Upper lobe of right lung (tissue), 1 donor: ENCODE results near the gene HDAC9. TPM values are rescaled to one million over a fixed set of nuclear protein-coding genes. Genes with fewer than 3 reads are reported as not detected.
"Not testable (repeated sequence)": the region's sequence is repeated elsewhere in the genome, so short reads cannot be mapped to it uniquely, and the experiment has no call there.

Source experiments
- ATAC-seq: fragments of 200-7000 bp; cut with Tn5 transposase; one replicate; pipeline ENCODE4 v1.9.1; 2020; ENCODE audit warnings: mild to moderate bottlenecking, moderate library complexity
- DNase-seq: peaks from one replicate; pipeline ENCODE4 v3.0.0-alpha.2; 2020
- H3K27ac ChIP-seq: fragments of 200-600 bp; one replicate; pipeline ENCODE4 v1.8.0; 2022
- H3K27me3 ChIP-seq: fragments of 200-600 bp; one replicate; pipeline ENCODE4 v1.8.0; 2022; ENCODE audit warnings: mild to moderate bottlenecking
- H3K36me3 ChIP-seq: fragments of 200-600 bp; one replicate; pipeline ENCODE4 v1.8.0; 2022
- H3K4me1 ChIP-seq: fragments of 200-600 bp; one replicate; pipeline ENCODE4 v1.8.0; 2022
- H3K4me3 ChIP-seq: fragments of 200-600 bp; one replicate; pipeline ENCODE4 v1.8.0; 2022; ENCODE audit warnings: mild to moderate bottlenecking
- H3K9me3 ChIP-seq: fragments of 200-600 bp; one replicate; pipeline ENCODE4 v1.8.0; 2022
- intact Hi-C: fragments of 100-400 bp; cut with DNase I; formaldehyde crosslinking; loops from one replicate; pipeline ENCODE4 v1.11.0; 2022
- total RNA-seq: library from RNA; stranded (reverse); fragmentation: NEBNext Ultra II Directional; extraction: Animal tissue kit (Norgen Biotek cat#: 25700); gene quantifications from one replicate; pipeline ENCODE4 v1.2.1, GENCODE V29; 2021
- TF ChIP-seq, protein P1 (sequence below): fragments of 200-600 bp; IDR thresholded peaks from one replicate; pipeline ENCODE4 v1.8.0; 2022; ENCODE audit warnings: antibody characterized with exemption
- donor health status: DM: no; HTN: yes; CAD: no; lungs with severe emphysema.

HDAC9 gene
- total RNA-seq, 1 donor from 2014 or later: 52.4 TPM

DNA sequence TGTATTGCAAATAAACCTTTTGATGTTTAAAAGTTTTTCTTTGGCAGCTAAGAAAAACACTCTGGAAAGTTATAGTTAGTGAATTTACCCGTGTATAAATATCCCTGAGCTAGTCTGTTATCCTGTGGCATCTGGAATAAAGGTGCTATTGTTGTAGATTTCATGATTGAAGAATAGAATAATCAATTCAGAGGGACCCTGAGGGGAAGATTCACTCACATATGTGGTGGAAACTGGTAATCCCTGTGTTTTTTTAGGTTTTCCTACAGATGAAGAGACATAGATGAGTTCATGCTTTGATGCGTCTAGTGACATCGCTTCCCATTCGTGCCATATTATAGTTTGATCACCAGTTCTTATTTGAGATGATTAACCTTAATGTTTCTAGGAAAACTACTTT, 457.3 kb downstream of the HDAC9 start:
- DNase-seq: no peak
- no peak overlapping the region for H3K4me3 ChIP-seq
- no peaks in the 10 kb centered on the region for H3K4me1 ChIP-seq
- TF ChIP-seq, protein P1, sequence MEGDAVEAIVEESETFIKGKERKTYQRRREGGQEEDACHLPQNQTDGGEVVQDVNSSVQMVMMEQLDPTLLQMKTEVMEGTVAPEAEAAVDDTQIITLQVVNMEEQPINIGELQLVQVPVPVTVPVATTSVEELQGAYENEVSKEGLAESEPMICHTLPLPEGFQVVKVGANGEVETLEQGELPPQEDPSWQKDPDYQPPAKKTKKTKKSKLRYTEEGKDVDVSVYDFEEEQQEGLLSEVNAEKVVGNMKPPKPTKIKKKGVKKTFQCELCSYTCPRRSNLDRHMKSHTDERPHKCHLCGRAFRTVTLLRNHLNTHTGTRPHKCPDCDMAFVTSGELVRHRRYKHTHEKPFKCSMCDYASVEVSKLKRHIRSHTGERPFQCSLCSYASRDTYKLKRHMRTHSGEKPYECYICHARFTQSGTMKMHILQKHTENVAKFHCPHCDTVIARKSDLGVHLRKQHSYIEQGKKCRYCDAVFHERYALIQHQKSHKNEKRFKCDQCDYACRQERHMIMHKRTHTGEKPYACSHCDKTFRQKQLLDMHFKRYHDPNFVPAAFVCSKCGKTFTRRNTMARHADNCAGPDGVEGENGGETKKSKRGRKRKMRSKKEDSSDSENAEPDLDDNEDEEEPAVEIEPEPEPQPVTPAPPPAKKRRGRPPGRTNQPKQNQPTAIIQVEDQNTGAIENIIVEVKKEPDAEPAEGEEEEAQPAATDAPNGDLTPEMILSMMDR: no peak
- H3K9me3 ChIP-seq: no peaks in the 10 kb centered on the region
- no peaks in the 10 kb centered on the region for H3K27me3 ChIP-seq
- no peak overlapping the region for H3K27ac ChIP-seq
- no peak for ATAC-seq
- H3K36me3 ChIP-seq: no peaks in the 10 kb centered on the region
- intact Hi-C loops: no loop called here

DNA sequence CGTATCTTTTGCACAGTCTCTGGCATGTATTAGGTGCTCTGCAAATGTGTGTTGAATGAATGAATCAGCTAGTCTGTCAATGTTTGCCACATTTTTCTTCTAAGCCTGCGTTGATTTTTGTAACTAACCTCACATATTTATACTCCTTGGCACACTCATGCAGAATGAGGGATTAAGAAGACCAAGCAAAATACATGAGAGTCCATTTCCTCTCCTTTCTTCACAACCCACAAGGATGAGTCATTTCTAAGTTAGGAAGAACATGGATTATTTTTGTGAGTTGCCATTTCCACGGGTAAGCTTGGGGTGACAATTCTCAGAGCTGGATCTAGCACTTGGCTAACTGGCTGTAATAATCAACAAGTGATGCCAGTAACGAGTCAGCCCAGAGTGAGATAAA, 463.1 kb downstream of the HDAC9 start:
- Histone ChIP-seq H3K4me3 (no peak overlapping the region), H3K27ac (no peak overlapping the region), H3K36me3 (no peaks in the 10 kb centered on the region), H3K27me3 (no peaks in the 10 kb centered on the region), H3K4me1 (no peaks in the 10 kb centered on the region), H3K9me3 (no peaks in the 10 kb centered on the region)
- intact Hi-C loops: no loop called here
- TF ChIP-seq, protein P1: no peak
- ATAC-seq (no peak), DNase-seq (no peak)

DNA sequence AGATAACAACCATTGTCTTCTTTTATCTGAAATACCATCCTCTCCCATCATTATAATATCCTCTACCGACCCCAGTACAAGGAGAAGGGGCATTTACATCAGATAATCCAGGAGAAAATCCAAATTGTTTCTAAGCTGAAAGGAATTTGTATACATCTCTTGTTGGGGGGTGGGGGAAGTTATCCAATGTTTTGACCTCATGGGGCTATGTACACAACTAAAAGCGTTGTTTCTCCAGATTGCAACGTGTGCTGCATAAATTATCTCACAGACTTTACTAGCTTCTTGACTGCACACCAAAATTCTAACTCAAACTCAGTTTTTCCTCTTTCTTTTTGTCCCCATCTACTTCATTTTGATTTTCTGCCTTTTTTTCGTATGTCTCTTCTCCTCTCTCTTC, 465.2 kb downstream of the HDAC9 start:
- H3K36me3 ChIP-seq: no peaks in the 10 kb centered on the region
- no peaks in the 10 kb centered on the region for H3K27me3 ChIP-seq
- TF ChIP-seq, protein P1: no peak
- H3K4me3 ChIP-seq: no peak overlapping the region
- H3K4me1 ChIP-seq: no peaks in the 10 kb centered on the region
- H3K9me3 ChIP-seq: no peaks in the 10 kb centered on the region
- intact Hi-C loops: no loop called here
- H3K27ac ChIP-seq: no peak overlapping the region
- no peak for DNase-seq
- ATAC-seq: no peak

DNA sequence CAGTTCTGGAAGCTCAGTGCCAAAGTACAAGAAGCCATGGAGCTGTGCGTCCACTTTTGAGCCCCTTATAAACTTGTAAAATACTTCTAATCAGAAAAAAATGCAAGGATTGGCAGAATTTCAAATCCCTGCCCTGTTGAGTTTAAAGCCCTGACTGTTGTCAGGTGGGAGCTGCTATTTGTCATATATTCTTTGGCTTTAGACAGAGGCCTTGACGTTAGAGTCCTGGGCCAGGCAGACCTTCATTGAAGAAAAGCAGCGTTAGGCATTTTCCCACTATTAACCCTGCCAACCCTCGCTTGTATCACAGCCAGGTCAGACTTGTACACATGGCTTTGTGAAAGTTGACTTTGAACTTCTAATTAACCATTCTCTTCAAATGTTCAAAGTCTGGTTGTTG, 466.5 kb downstream of the HDAC9 start:
- Histone ChIP-seq H3K4me1 (no peaks in the 10 kb centered on the region), H3K27ac (no peak overlapping the region), H3K9me3 (no peaks in the 10 kb centered on the region), H3K27me3 (no peaks in the 10 kb centered on the region), H3K36me3 (no peaks in the 10 kb centered on the region), H3K4me3 (no peak overlapping the region)
- DNase-seq (no peak), ATAC-seq (no peak)
- intact Hi-C loops: no loop called here
- TF ChIP-seq, protein P1: no peak

DNA sequence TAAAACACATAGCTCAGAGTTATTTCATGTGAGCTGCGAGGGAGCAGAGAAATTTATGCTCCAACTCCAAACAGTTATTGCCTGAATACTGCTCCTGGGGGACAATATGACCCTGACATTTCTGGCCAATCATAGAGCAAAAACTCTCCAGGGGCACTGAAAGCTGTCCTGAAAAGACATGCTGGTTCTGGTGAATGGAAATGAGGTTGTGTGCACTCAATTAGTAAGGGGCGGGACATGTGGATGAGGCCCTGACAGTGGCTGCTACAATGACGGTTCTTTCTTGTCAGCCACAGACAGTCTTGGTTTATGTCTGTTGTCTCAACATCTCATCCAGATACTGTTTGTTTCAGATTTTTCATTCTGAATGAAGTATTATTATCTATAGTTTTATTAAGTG, 470.1 kb downstream of the HDAC9 start:
- intact Hi-C loops: no loop called here
- H3K4me3 ChIP-seq: no peak overlapping the region
- ATAC-seq: no peak

DNA sequence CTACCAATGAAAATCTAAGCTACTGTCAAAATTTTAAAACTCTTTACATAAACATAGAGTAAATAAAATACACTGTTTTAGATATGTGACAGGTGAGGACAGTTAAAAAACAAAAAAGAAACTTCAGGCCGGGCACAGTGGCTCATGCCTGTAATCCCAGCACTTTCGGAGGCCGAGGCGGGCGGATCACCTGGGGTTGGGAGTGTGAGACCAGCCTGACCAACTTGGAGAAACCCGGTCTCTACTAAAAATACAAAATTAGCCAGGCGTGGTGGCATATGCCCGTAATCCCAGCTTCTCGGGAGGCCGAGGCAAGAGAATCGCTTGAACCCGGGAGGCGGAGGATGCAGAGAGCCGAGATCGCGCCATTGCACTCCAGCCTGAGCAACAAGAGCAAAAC, 472.2 kb downstream of the HDAC9 start:
- H3K27me3 ChIP-seq, DNase-seq, H3K9me3 ChIP-seq, ATAC-seq, H3K4me3 ChIP-seq, H3K36me3 ChIP-seq, H3K27ac ChIP-seq, H3K4me1 ChIP-seq, intact Hi-C loops: not testable (repeated sequence)

More for the DNA sequence above, 470.1 kb downstream of the HDAC9 start:
- no peaks in the 10 kb centered on the region for H3K36me3 ChIP-seq
- DNase-seq: no peak
- no peaks in the 10 kb centered on the region for H3K27me3 ChIP-seq
- no peaks in the 10 kb centered on the region for H3K4me1 ChIP-seq
- TF ChIP-seq, protein P1: no peak
- H3K9me3 ChIP-seq: no peaks in the 10 kb centered on the region
- no peak overlapping the region for H3K27ac ChIP-seq
